Epithelial cell of esophagus (primary cell): Measurements from ENCODE around the gene CEP72.

Source experiments
- DNase-seq: peaks from one replicate; pipeline ENCODE4 v3.0.0; 2010; ENCODE audit warnings: low read depth
- H3K4me3 ChIP-seq: 2 replicates; pipeline ENCODE4 v1.5.1; 2011; ENCODE audit warnings: mild to moderate bottlenecking, low read length, control low read depth
- TF ChIP-seq, protein P1 (sequence below): IDR thresholded peaks from 2 replicates; pipeline ENCODE4 v1.5.1; 2011; ENCODE audit warnings: low read depth, mild to moderate bottlenecking, low read length, control low read depth, inconsistent platforms; ENCODE audit not compliant: insufficient read depth; ENCODE audit errors: missing control alignments

Gene CEP72

GRCh38 chr5:589588-589987 lies 22.6 kb upstream of the CEP72 start:
- no peak overlapping the region for H3K4me3 ChIP-seq
- TF ChIP-seq, protein P1, sequence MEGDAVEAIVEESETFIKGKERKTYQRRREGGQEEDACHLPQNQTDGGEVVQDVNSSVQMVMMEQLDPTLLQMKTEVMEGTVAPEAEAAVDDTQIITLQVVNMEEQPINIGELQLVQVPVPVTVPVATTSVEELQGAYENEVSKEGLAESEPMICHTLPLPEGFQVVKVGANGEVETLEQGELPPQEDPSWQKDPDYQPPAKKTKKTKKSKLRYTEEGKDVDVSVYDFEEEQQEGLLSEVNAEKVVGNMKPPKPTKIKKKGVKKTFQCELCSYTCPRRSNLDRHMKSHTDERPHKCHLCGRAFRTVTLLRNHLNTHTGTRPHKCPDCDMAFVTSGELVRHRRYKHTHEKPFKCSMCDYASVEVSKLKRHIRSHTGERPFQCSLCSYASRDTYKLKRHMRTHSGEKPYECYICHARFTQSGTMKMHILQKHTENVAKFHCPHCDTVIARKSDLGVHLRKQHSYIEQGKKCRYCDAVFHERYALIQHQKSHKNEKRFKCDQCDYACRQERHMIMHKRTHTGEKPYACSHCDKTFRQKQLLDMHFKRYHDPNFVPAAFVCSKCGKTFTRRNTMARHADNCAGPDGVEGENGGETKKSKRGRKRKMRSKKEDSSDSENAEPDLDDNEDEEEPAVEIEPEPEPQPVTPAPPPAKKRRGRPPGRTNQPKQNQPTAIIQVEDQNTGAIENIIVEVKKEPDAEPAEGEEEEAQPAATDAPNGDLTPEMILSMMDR = no peak
- DNase-seq = no peak

GRCh38 chr5:590346-590745 lies 21.8 kb upstream of the CEP72 start:
- no peak overlapping the region for H3K4me3 ChIP-seq
- no peak for DNase-seq
- TF ChIP-seq, protein P1 = no peak

GRCh38 chr5:591746-592145 lies 20.4 kb upstream of the CEP72 start:
- TF ChIP-seq, protein P1 = no peak
- no peak for DNase-seq
- no peak overlapping the region for H3K4me3 ChIP-seq

DNA sequence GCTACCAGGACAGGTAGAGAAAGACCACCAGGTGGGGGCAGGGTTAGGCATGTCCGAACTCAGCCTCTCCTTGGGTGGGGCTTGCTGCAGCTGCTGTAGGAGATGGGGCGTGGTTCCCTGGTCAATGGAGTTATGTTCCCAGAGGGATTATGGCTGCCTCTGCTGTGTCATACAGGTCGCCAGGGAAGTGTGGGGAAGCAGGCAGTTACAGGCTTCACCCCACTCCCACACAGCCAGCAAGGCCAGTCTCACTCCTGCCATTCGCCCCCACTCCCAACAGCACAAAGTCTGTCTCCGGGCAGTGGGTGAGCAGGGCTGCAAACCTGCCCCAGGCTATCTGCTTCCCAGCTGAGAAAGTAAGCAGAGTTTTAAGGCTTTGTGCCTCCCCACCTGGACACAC lies 20.0 kb upstream of the CEP72 start:
- H3K4me3 ChIP-seq = no peak overlapping the region
- peak; percentile 8 for DNase-seq
- TF ChIP-seq, protein P1 = no peak

DNA sequence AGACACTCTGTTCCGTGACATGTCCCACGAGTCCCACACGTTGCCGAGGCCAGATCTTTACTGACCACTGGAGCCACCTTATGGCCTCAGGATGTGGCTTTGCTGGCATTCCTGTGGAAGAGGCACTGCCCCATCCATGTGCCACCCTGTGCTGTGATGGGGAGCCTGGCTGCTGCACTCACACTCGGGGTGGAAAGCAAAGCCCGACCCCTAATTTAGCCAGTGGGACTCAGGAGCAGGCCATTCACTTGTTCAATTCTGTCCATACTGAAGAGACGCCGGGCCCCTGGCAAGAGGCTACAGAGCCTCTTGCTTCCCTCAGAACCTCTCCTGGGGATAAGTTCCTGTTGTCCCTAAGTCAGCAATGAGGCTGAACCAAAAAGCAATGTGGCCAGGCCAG lies 18.6 kb upstream of the CEP72 start:
- DNase-seq = no peak
- H3K4me3 ChIP-seq = no peak overlapping the region
- TF ChIP-seq, protein P1 = no peak

GRCh38 chr5:594226-594860 lies 17.8 kb upstream of the CEP72 start:
- TF ChIP-seq, protein P1 = no peak
- DNase-seq = no peak
- H3K4me3 ChIP-seq = no peak overlapping the region

- no peak overlapping the region for H3K4me3 ChIP-seq
Observed at GRCh38 chr5:595285-595875, 16.8 kb upstream of the CEP72 start.

More at GRCh38 chr5:595285-595875, 16.8 kb upstream of the CEP72 start:
- DNase-seq = no peak
- TF ChIP-seq, protein P1 = no peak
